ENCODE measurements around the gene TAS2R41. TPM values are rescaled to one million over a fixed set of nuclear protein-coding genes. Genes with fewer than 3 reads are reported as not detected.
"Not testable (repeated sequence)": the region's sequence is repeated elsewhere in the genome, so short reads cannot be mapped to it uniquely, and the experiment has no call there.

TAS2R41 gene
- total RNA-seq, 4 donors from 2014 or later, result not detected

DNA sequence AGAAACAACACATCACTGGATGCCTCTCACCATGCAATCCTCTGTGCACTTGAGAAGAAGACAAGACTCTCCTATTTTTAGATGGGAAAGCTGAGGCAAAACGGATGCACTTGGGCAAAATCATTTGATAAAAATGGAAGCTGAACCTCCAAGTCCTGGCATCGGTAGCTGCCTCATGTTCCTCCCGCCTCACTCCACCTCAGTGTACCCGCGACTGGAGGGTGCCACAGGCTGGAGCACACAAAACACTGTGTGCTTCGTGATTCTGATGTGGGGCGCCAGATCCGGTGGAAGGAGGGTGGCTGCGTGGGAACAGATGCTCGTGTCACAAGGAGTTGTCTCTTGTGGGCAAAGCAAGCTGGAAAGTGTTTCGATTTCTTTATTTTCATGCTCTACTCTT lies 41.3 kb downstream of the TAS2R41 start:
- Histone ChIP-seq H3K27me3 (no peaks in the 10 kb centered on the region), H3K36me3 (no peaks in the 10 kb centered on the region), H3K4me1 (peaks cover 9% of the 10 kb centered on the region), H3K9me3 (no peaks in the 10 kb centered on the region), H3K27ac (no peak overlapping the region), H3K4me3 (no peak overlapping the region)
- WGBS, result 86% methylated on average over 11 of the region's 11 CpGs
- DNase-seq (ENCODE audit: low spot score in 2 of 2), result no peak
- TF ChIP-seq EP300 (IDR thresholded peaks at IDR 0.05), result no peak
- TF ChIP-seq, protein P1, sequence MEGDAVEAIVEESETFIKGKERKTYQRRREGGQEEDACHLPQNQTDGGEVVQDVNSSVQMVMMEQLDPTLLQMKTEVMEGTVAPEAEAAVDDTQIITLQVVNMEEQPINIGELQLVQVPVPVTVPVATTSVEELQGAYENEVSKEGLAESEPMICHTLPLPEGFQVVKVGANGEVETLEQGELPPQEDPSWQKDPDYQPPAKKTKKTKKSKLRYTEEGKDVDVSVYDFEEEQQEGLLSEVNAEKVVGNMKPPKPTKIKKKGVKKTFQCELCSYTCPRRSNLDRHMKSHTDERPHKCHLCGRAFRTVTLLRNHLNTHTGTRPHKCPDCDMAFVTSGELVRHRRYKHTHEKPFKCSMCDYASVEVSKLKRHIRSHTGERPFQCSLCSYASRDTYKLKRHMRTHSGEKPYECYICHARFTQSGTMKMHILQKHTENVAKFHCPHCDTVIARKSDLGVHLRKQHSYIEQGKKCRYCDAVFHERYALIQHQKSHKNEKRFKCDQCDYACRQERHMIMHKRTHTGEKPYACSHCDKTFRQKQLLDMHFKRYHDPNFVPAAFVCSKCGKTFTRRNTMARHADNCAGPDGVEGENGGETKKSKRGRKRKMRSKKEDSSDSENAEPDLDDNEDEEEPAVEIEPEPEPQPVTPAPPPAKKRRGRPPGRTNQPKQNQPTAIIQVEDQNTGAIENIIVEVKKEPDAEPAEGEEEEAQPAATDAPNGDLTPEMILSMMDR (IDR thresholded peaks at IDR 0.05), result no peak
- TF ChIP-seq POLR2AphosphoS5 (IDR thresholded peaks at IDR 0.05), result no peak
- no peak for TF ChIP-seq POLR2A (IDR thresholded peaks at IDR 0.05)

DNA sequence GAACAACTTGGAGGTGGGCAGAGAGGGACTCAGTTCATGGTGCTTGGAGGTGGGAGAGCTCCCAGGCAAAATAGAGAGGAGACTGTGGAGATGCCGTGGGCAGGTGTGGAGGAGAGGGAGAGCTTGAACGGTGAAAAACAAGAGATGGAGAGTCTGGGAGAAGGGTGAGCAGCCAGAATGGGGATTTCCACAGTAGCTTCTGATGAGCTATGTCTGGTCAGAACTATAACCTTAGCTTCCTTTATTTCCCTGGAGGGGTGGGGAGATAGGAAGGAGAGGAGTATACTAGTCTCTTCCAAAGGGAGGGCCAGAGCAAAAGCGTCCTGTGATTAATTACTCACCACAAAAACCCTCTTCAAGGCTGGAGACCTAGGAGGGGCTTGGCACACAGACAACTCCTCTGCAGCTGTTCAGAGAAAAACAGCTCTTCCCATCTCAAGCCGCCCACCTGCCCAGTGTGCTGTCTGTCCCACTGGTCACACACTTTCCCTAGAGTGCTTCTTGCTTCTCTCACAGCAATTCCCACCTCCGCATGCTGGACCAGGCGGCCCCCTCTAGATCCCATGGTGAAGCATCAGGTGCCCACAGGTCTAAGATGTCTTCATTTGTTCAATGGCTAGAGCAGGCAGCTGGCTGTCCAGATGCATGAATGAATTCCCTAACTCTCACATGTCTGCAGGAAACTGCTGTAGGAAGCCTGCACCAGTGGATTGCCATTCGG lies 41.9 kb downstream of the TAS2R41 start:
- H3K36me3 ChIP-seq, result no peaks in the 10 kb centered on the region
- no peak overlapping the region for H3K4me3 ChIP-seq
- 58% methylated on average over 7 of the region's 7 CpGs for WGBS
- TF ChIP-seq EP300 (IDR thresholded peaks at IDR 0.05) (no peak), POLR2AphosphoS5 (IDR thresholded peaks at IDR 0.05) (no peak), POLR2A (IDR thresholded peaks at IDR 0.05) (no peak)
- TF ChIP-seq, protein P1 (IDR thresholded peaks at IDR 0.05), result no peak
- H3K27me3 ChIP-seq, result no peaks in the 10 kb centered on the region
- H3K9me3 ChIP-seq, result no peaks in the 10 kb centered on the region
- no peak for DNase-seq (ENCODE audit: low spot score in 2 of 2)
- H3K4me1 ChIP-seq, result peaks cover 8% of the 10 kb centered on the region
- no peak overlapping the region for H3K27ac ChIP-seq

DNA sequence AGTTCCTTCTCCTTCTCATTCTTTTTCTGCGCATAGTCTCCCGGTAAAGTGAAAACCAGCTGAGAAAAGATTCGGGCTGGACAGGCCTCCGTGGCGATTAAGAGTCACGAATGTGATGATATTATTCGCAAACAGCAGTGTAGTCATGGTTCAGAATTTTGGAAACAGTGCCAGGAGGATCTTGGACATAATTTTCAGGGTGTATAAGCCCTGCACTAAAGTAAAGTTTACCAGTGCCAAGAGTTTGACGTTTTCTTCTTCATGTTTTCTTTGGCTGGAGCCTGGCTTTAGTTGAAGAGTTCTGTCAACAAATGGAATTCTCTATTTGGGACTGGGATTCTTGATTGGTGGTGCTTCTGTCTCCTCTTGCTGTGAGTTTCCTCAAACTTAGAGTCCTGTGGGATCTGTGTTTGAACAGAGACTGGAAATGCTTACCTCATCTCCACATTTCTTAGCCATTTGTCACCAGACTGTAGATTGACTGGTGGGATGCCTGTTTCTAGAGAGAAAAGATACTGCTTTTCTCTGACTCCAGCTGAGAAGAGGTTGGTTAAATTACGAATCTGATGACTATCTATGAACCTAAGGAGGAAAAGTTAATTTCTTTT lies 44.7 kb downstream of the TAS2R41 start:
- not testable (repeated sequence) for H3K27me3 ChIP-seq; DNase-seq (ENCODE audit: low spot score in 2 of 2); H3K27ac ChIP-seq; H3K36me3 ChIP-seq; H3K4me3 ChIP-seq; H3K4me1 ChIP-seq; H3K9me3 ChIP-seq
- no CpG with 5 or more reads among the region's 9 CpGs for WGBS

Other genes starting within 250 kb of the TAS2R41 start
- 100 to 1,000 TPM; 136 to 177 (median 166) TPM for gene GSTK1, start 214.4 kb upstream of the TAS2R41 start, total RNA-seq
- 10 to 100 TPM in 2 of 4 donors, 1 to 10 TPM in 2; 3.3 to 11.0 (median 8.1) TPM for gene TMEM139, start 192.9 kb upstream of the TAS2R41 start, total RNA-seq
- 10 to 100 TPM; 13.7 to 36.5 (median 25.3) TPM for gene CASP2, start 189.5 kb upstream of the TAS2R41 start, total RNA-seq
- gene CLCN1, start 161.8 kb upstream of the TAS2R41 start, total RNA-seq, result under 1 TPM in 1 of 4 donors, not detected in 3; 0.64 TPM
- under 1 TPM in 3 of 4 donors, not detected in 1; 0.13 to 0.40 (median 0.19) TPM for gene FAM131B, start 115.2 kb upstream of the TAS2R41 start, total RNA-seq
- 10 to 100 TPM; 46.3 to 73.0 (median 59.3) TPM for gene ZYX, start 96.5 kb upstream of the TAS2R41 start, total RNA-seq
- gene EPHA1, start 69.0 kb upstream of the TAS2R41 start, total RNA-seq, result 10 to 100 TPM; 60.9 to 94.4 (median 67.7) TPM
- gene TAS2R60, start 34.4 kb upstream of the TAS2R41 start, total RNA-seq, result not detected
- gene CTAGE15, start 93.9 kb downstream of the TAS2R41 start, total RNA-seq, result 1 to 10 TPM in 2 of 4 donors, under 1 TPM in 1, not detected in 1; 0.30 to 5.1 (median 3.0) TPM
- 10 to 100 TPM in 1 of 4 donors, 1 to 10 TPM in 3; 3.0 to 10.5 (median 8.8) TPM for gene TCAF2, start 143.1 kb downstream of the TAS2R41 start, total RNA-seq